ENCODE results near the gene KIF19. TPM values are rescaled to one million over a fixed set of nuclear protein-coding genes. Genes with fewer than 3 reads are reported as not detected.
"Not testable (repeated sequence)": the region's sequence is repeated elsewhere in the genome, so short reads cannot be mapped to it uniquely, and the experiment has no call there.

KIF19 gene
- under 1 TPM; 0.11 to 0.18 TPM for total RNA-seq

GRCh38 chr17:74325743-74326379 lies at the start of gene KIF19:
Gene KIF19 (plus strand): TSS chr17:74326226. CDS start chr17:74326350, 124 bp downstream.
- ChIA-PET CTCF (no interaction called here), POLR2A (no interaction called here)
- TF ChIP-seq, protein P1, sequence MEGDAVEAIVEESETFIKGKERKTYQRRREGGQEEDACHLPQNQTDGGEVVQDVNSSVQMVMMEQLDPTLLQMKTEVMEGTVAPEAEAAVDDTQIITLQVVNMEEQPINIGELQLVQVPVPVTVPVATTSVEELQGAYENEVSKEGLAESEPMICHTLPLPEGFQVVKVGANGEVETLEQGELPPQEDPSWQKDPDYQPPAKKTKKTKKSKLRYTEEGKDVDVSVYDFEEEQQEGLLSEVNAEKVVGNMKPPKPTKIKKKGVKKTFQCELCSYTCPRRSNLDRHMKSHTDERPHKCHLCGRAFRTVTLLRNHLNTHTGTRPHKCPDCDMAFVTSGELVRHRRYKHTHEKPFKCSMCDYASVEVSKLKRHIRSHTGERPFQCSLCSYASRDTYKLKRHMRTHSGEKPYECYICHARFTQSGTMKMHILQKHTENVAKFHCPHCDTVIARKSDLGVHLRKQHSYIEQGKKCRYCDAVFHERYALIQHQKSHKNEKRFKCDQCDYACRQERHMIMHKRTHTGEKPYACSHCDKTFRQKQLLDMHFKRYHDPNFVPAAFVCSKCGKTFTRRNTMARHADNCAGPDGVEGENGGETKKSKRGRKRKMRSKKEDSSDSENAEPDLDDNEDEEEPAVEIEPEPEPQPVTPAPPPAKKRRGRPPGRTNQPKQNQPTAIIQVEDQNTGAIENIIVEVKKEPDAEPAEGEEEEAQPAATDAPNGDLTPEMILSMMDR (IDR thresholded peaks at IDR 0.05): no peak
- Mint-ChIP-seq H3K27me3 (peaks cover 21% of the 10 kb centered on the region), H3K27ac (no peak within 1 kb of the TSS), H3K4me1 (ENCODE audit: low read depth) (peaks cover 9% of the 10 kb centered on the region), H3K36me3 (ENCODE audit: low read depth) (no peaks in the 10 kb centered on the region), H3K9me3 (no peaks in the 10 kb centered on the region), H3K4me3 (peak within 1 kb of the TSS; percentile 20)
- DNase-seq: peak; percentile 68
- peak; percentile 96 for ATAC-seq
- intact Hi-C loops (cut with micrococcal nuclease): no loop called here

DNA sequence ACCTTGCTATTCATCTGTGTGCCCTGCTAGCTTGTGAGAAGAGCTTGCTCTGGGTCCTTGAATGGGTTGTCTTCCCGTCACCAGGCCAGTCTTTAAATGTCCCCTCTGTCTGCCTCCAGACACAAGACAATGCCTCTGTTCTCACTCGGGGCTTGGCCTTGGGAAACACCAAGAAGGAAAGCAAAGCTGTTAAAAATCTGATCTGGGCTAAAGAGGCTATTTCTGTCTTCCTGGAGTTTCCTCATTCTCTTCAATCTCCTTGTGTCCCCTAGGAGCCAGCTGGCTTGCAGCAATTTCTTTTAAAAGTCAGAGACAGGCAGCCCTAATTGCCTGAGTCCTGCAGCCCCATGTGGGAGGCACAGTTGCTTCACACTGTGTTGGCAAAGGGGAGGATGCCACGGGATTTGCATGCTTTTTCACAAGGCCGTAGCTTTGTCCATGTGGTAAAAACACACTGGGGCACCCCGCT lies 49.5 kb upstream of the KIF19 start:
- Mint-ChIP-seq H3K4me3 (no peak overlapping the region), H3K36me3 (ENCODE audit: low read depth) (no peaks in the 10 kb centered on the region), H3K27me3 (peaks cover 4% of the 10 kb centered on the region), H3K9me3 (no peaks in the 10 kb centered on the region), H3K4me1 (ENCODE audit: low read depth) (peaks cover 27% of the 10 kb centered on the region), H3K27ac (no peak overlapping the region)
- intact Hi-C loops (cut with micrococcal nuclease): no loop called here
- DNase-seq (no peak), ATAC-seq (no peak)
- ChIA-PET CTCF (interaction anchor here (1.5 kb wide), 1 partner anchor 10 kb away, joined by 3 read pairs; no protein-coding TSS in a partner anchor), POLR2A (interaction anchor here (1.1 kb wide), 1 partner anchor 72 kb away, joined by 3 read pairs; no protein-coding TSS in a partner anchor)
- TF ChIP-seq, protein P1 (IDR thresholded peaks at IDR 0.05): no peak

DNA sequence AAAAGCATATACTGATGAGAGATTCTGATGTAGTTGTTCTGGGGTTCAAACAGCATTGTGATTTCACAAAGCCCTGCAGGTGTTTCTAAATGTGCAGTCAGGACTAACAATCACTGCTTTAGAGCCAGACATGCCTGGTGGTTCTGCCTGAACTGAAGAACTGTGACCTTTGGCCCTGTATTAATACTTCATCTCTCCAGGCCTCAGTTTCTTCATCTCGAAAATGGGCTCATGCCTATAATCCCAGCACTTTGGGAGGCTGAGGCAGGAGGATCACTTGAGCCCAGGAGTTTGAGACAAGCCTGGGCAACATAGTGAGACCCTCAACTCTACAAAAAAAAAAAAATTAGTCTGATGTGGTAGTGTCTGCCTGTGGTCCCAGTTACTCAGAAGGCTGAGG lies 48.1 kb upstream of the KIF19 start:
- ChIA-PET CTCF (no interaction called here), POLR2A (interaction anchor here (1.1 kb wide), 1 partner anchor 23 kb away, joined by 3 read pairs; no protein-coding TSS in a partner anchor)
- TF ChIP-seq, protein P1 (IDR thresholded peaks at IDR 0.05): no peak
- no peak overlapping the region for H3K27ac Mint-ChIP-seq
- no peaks in the 10 kb centered on the region for H3K9me3 Mint-ChIP-seq
- peaks cover 4% of the 10 kb centered on the region for H3K27me3 Mint-ChIP-seq
- H3K4me1 Mint-ChIP-seq (ENCODE audit: low read depth): peaks cover 36% of the 10 kb centered on the region
- H3K36me3 Mint-ChIP-seq (ENCODE audit: low read depth): no peaks in the 10 kb centered on the region
- ATAC-seq (no peak), DNase-seq (no peak)
- no peak overlapping the region for H3K4me3 Mint-ChIP-seq
- intact Hi-C loops (cut with micrococcal nuclease): no loop called here

DNA sequence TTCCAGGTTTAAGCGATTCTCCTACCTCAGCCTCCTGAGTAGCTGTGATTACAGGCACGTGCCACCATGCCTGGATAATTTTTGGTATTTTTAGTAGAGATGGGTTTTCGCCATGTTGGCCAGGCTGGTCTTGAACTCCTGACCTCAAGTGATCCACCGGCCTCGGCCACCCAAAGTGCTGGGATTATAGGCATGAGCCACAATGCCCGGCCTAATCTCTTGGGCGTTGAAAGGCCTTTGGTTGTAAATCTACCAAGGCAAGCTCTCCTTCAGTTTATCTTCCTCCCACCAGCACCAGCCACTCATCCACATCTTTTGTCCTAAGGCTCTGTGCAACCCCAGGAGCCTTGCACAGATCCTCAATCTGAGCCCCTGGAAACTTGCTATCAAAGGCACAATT lies 46.4 kb upstream of the KIF19 start:
- H3K4me1 Mint-ChIP-seq (ENCODE audit: low read depth): peaks cover 32% of the 10 kb centered on the region
- intact Hi-C loops (cut with micrococcal nuclease): loop anchor here (5.0 kb wide), 1 partner anchor 67 kb away; the partner anchor contains the start of gene TTYH2
- not testable (repeated sequence) for H3K4me3 Mint-ChIP-seq

GRCh38 chr17:74280093-74280513 lies 45.9 kb upstream of the KIF19 start:
- ChIA-PET POLR2A (interaction anchor here (0.6 kb wide), 1 partner anchor 139 kb away, joined by 3 read pairs; no protein-coding TSS in a partner anchor), CTCF (no interaction called here)
- Mint-ChIP-seq H3K27ac (peak overlapping the region; percentile 85), H3K4me1 (ENCODE audit: low read depth) (peaks cover 34% of the 10 kb centered on the region), H3K4me3 (no peak overlapping the region), H3K27me3 (no peaks in the 10 kb centered on the region), H3K36me3 (ENCODE audit: low read depth) (no peaks in the 10 kb centered on the region), H3K9me3 (no peaks in the 10 kb centered on the region)
- intact Hi-C loops (cut with micrococcal nuclease): loop anchor here (5.0 kb wide), 1 partner anchor 68 kb away; the partner anchor contains the start of gene TTYH2
- DNase-seq (peak; percentile 82), ATAC-seq (peak; percentile 71)
- TF ChIP-seq, protein P1 (IDR thresholded peaks at IDR 0.05): no peak

More for the DNA sequence above, 46.4 kb upstream of the KIF19 start:
- DNase-seq; H3K27me3 Mint-ChIP-seq; H3K9me3 Mint-ChIP-seq; H3K36me3 Mint-ChIP-seq (ENCODE audit: low read depth); ATAC-seq: not testable (repeated sequence)
- POLR2A ChIA-PET: interaction anchor here (0.6 kb wide), 1 partner anchor 138 kb away, joined by 3 read pairs; no protein-coding TSS in a partner anchor
- CTCF ChIA-PET: interaction anchor here (0.7 kb wide), 1 partner anchor 21 kb away, joined by 3 read pairs; no protein-coding TSS in a partner anchor
- peak overlapping the region; percentile 85 for H3K27ac Mint-ChIP-seq
